WERI-Rb-1 (cell line): ENCODE results near the gene ARID1A.

Experiments used
- DNase-seq: peaks from one replicate; pipeline ENCODE4 v3.0.0-alpha.2; 2020
- H3K27ac ChIP-seq: fragments of 250-450 bp; sonication (Bioruptor Pico); 2 replicates; pipeline ENCODE4 v1.5.1; 2020; ENCODE audit warnings: mild to moderate bottlenecking, moderate library complexity
- H3K27me3 ChIP-seq: fragments of 250-450 bp; sonication (Bioruptor Pico); 2 replicates; pipeline ENCODE4 v1.5.1; 2021; ENCODE audit warnings: mild to moderate bottlenecking, low read depth, moderate library complexity; ENCODE audit not compliant: insufficient read depth, severe bottlenecking
- H3K36me3 ChIP-seq: fragments of 250-450 bp; sonication (Bioruptor Pico); 2 replicates; pipeline ENCODE4 v1.5.1; 2020; ENCODE audit warnings: mild to moderate bottlenecking, moderate library complexity
- H3K4me3 ChIP-seq: 2 replicates; pipeline ENCODE4 v1.5.1; 2011; ENCODE audit warnings: low read depth, mild to moderate bottlenecking, control low read depth, low read length
- H3K9me3 ChIP-seq: fragments of 250-450 bp; sonication (Bioruptor Pico); 2 replicates; pipeline ENCODE4 v1.5.1; 2021; ENCODE audit warnings: mild to moderate bottlenecking, moderate library complexity; ENCODE audit not compliant: severe bottlenecking
- TF ChIP-seq, protein P1 (sequence below): IDR thresholded peaks from 2 replicates; pipeline ENCODE4 v1.5.1; 2011; ENCODE audit warnings: low read depth, mild to moderate bottlenecking, control low read depth, inconsistent platforms, low read length

The ARID1A gene

DNA sequence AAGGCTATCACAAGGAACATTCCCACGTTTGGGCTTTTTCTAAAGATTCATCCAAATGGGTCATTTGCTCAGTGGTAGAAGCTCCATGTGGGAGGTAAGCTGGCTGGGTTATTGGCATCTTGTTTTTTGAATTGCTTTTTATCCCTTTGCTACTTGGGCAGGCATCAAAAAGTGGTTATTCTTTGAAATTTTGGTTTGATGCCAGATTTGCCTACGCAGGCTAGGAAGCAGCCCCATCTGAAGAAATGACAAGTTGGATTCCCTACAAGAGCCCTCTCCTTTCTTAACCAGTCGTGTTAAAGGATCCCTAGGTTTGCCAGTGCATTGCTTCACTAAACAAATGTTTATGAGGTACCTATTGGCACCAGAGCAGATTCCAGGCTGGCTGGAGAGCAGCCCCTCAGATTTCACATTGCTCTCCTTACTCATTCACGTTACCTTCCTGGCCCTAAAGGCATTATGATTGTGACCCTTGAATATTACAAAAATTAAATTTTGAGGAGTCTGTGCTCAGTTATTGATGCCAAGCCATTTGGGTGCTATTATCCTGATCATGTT is 38.8 kb downstream of the ARID1A start:
- Histone ChIP-seq H3K9me3 (no peaks in the 10 kb centered on the region), H3K4me3 (no peak overlapping the region), H3K27ac (no peak overlapping the region), H3K27me3 (no peaks in the 10 kb centered on the region), H3K36me3 (peaks cover 87% of the 10 kb centered on the region)
- TF ChIP-seq, protein P1, sequence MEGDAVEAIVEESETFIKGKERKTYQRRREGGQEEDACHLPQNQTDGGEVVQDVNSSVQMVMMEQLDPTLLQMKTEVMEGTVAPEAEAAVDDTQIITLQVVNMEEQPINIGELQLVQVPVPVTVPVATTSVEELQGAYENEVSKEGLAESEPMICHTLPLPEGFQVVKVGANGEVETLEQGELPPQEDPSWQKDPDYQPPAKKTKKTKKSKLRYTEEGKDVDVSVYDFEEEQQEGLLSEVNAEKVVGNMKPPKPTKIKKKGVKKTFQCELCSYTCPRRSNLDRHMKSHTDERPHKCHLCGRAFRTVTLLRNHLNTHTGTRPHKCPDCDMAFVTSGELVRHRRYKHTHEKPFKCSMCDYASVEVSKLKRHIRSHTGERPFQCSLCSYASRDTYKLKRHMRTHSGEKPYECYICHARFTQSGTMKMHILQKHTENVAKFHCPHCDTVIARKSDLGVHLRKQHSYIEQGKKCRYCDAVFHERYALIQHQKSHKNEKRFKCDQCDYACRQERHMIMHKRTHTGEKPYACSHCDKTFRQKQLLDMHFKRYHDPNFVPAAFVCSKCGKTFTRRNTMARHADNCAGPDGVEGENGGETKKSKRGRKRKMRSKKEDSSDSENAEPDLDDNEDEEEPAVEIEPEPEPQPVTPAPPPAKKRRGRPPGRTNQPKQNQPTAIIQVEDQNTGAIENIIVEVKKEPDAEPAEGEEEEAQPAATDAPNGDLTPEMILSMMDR, result no peak
- DNase-seq, result no peak

DNA sequence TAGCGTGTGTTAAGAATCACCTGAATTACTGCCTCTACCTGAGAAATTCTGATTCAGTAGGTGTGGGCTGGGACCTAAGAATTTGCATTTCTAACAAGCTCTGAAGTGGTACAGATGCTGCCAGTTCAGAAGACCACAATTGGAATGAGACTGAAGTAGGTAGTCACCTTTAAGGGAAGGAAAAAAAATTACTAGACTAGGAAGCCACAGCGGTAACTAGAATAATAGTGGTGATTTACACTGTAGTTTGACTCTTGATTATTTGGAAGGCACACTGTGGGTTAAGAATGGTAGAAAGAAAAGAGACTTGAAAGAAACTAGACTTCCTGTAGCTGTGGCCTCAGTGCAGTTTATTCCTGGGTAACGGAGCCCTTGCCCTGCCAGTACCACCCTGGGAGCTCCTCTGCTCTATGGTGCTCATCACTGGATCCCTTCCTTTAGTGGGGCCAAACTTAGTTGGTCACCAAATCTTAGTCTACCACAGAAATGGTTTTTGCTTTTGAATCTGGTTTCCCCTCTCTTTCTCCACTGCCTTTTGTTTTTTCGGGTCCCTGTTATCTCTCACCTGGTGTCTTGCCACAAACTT is 43.6 kb downstream of the ARID1A start:
- Histone ChIP-seq H3K9me3 (no peaks in the 10 kb centered on the region), H3K36me3 (peaks cover 85% of the 10 kb centered on the region), H3K27me3 (no peaks in the 10 kb centered on the region), H3K4me3 (no peak overlapping the region), H3K27ac (no peak overlapping the region)
- no peak for DNase-seq
- TF ChIP-seq, protein P1, result no peak

DNA sequence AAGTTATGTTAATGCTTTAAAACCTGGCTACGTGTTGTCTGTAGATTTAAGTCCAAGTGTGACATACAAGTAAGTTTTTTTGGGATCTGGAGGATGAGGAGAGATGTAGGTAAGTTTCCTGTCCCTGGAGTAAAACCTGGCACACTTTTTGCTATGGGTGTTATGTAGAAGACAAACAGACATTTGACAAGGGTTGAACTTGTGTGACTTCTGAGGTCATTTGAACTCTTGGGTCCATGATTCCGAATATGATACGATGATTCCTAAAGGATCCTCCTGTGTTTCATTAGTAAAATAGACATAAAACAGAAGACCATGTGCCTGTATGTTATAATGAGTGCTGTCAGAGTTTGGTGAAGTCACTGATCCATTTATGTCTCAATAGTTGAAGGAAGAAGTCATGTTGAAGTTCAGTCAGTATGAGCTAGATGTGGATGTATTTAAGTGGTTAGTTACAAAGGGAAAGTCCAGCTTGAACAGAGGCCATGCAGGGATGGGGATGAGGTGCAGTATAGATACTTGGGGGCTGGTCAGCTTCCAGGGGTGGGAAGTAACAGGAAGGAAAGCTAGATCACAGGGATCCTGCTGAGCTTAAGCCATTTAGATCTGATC is 44.3 kb downstream of the ARID1A start:
- Histone ChIP-seq H3K27ac (no peak overlapping the region), H3K4me3 (no peak overlapping the region), H3K9me3 (no peaks in the 10 kb centered on the region), H3K36me3 (peaks cover 85% of the 10 kb centered on the region), H3K27me3 (no peaks in the 10 kb centered on the region)
- TF ChIP-seq, protein P1, result no peak
- no peak for DNase-seq

DNA sequence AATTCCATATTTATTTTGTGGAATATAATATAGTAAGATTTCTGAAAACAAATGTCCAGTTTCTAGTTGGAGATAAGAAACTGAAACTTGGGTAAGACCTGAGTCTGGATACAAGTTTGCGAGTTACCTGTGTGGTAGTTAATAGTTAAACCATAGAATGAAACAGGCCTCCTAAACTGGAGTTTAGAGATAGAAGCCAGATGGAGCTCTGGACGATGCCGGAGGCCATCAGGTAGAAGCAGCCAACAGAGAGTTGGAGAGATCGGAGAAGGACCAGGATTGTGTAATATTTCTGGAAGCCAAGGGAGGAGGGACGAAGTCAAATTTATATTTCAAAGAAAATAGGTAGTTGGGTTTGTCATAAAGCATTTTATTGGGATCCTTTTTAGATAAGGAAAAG is 45.1 kb downstream of the ARID1A start:
- Histone ChIP-seq H3K27ac (no peak overlapping the region), H3K9me3 (no peaks in the 10 kb centered on the region), H3K27me3 (no peaks in the 10 kb centered on the region), H3K36me3 (peaks cover 85% of the 10 kb centered on the region), H3K4me3 (no peak overlapping the region)
- DNase-seq, result no peak
- TF ChIP-seq, protein P1, result no peak

DNA sequence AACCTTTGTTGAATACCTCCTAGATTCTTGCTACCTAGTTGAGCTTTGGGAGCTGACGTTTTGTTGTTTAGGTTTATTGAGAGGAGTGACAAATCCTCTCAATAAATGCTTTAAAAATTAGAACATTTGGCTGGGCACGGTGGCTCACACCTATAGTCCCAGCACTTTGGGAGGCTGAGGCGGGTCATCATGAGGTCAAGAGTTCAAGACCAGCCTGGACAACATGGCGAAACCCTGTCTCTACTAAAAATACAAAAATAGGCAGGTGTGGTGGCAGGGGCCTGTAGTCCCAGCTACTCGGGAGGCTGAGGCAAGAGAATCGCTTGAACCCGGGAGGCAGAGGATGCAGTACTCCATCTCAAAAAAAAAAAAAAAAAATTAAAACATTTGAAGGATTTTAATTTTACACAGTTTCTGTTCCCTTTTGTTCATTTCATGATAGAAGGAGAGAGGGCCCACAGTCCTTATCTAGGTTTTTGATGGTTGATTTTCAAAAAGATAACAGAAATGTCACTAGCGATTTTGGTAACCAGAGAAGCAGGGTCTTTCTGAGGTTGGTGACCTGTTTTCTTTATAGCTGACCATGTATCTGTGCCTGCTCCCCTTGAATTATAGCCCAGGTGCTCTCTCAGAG is 47.7 kb downstream of the ARID1A start:
- Histone ChIP-seq H3K36me3 (peaks cover 91% of the 10 kb centered on the region), H3K9me3 (no peaks in the 10 kb centered on the region), H3K4me3 (no peak overlapping the region), H3K27me3 (no peaks in the 10 kb centered on the region), H3K27ac (no peak overlapping the region)
- DNase-seq, result no peak
- TF ChIP-seq, protein P1, result no peak
